GM12875 (cell line): Measurements from ENCODE around the gene BRD1.

ENCODE experiments used
- H3K4me3 ChIP-seq: one replicate; pipeline ENCODE4 v1.5.1; 2011; ENCODE audit warnings: low read depth, low read length, control low read depth
- TF ChIP-seq, protein P1 (sequence below): IDR thresholded peaks from 2 replicates; pipeline ENCODE4 v1.5.1; 2011; ENCODE audit warnings: low read depth, mild to moderate bottlenecking, control low read depth, inconsistent platforms, low read length, moderate library complexity, borderline replicate concordance; ENCODE audit not compliant: insufficient read depth

The BRD1 gene

DNA sequence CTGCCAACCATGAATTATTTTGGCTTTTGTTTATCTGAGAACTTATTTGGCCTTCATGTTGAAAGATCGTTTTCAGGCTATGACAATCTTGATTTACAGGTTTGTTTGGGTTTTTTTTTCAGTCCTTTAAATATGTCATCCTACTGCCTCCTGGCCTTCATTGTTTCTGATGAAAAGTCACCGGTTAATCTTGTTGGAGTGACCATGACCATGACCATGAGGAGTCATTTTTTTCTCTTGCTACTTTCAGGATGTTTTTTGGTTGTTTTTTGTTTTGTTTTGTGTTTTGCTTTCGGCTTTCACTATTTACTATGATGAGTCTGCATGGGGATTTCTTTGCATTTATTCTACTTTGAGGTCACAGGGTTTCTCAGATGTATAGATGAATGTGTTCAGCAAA lies 81.6 kb downstream of the BRD1 start:
- no peak overlapping the region for H3K4me3 ChIP-seq
- TF ChIP-seq, protein P1, sequence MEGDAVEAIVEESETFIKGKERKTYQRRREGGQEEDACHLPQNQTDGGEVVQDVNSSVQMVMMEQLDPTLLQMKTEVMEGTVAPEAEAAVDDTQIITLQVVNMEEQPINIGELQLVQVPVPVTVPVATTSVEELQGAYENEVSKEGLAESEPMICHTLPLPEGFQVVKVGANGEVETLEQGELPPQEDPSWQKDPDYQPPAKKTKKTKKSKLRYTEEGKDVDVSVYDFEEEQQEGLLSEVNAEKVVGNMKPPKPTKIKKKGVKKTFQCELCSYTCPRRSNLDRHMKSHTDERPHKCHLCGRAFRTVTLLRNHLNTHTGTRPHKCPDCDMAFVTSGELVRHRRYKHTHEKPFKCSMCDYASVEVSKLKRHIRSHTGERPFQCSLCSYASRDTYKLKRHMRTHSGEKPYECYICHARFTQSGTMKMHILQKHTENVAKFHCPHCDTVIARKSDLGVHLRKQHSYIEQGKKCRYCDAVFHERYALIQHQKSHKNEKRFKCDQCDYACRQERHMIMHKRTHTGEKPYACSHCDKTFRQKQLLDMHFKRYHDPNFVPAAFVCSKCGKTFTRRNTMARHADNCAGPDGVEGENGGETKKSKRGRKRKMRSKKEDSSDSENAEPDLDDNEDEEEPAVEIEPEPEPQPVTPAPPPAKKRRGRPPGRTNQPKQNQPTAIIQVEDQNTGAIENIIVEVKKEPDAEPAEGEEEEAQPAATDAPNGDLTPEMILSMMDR, result no peak

DNA sequence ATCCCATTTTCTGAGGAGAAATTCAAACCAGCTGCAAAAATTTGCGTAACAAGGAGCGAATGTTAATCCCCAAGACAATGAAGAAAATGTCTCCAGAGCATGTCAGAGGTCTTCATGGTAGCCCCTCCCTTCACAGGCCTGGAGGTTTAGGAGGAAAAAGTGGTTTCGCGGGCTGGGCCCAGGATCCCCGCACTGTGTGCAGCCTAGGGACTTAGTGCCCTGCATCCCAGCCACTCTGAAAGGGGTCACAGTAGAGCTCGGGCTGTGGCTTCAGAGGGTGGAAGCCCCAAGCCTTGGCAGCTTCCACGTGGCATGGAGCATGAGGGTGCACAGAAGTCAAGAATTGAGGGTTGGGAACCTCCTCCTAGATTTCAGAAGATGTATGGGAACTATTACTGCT lies 87.4 kb downstream of the BRD1 start:
- TF ChIP-seq, protein P1, result no peak
- H3K4me3 ChIP-seq, result no peak overlapping the region

DNA sequence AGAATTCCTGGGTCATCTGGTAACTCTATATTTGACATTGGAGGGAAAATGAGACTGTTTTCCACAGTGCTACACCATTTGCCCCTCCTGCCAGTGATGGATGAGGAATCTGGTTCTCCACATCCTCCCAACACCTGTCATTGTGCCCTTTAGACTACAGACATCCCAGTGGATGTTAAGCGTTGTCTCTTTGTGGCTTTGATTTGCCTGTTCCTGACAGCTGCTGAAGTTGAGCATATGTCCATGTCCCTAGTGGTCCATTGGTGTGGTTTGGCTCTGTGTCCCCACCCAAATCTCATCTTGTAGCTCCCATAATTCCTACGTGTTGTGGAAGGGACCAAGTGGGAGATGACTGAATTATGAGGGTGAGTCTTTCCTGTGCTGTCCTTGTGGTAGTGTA lies 88.5 kb downstream of the BRD1 start:
- TF ChIP-seq, protein P1, result no peak

DNA sequence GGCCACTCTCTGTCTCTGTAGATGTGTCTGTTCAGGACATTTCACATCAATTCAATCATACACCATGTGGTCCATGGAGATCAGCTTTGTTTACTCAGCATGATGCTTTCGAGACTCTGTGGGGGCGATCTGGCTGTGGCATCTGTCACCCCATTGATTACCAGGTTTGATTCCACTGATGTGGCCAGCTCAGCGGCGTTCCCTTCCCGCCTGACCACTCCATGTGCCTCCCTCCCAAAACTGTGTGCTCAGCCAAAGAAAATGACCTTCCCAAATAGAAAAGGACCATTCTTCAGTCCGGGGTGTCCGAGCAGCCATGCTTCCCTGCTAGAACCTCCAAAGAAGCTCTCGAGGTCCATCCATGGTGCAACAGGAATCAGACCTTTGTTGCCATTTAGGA lies 89.1 kb downstream of the BRD1 start:
- TF ChIP-seq, protein P1, result no peak
- H3K4me3 ChIP-seq, result no peak overlapping the region

More for the DNA sequence above, 88.5 kb downstream of the BRD1 start:
- no peak overlapping the region for H3K4me3 ChIP-seq

DNA sequence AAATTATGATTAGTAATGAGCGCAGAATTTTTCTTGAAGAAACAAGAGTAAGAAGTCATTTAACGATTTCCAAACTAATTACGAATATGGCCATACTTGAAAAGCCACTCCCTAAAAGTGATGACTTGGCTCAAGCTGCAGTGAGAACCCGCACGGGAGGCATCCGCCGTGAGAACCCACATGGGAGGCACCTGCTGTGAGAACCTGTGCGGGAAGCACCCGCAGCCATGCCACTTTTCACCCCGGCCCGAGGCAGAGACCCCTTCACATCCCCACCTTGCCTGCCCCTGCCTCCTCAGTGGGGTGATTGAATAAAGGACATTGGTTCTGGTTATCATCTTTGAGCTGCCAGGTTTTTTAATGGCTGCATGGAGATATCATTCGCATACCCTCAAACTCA lies 89.7 kb downstream of the BRD1 start:
- H3K4me3 ChIP-seq, result no peak overlapping the region
- TF ChIP-seq, protein P1, result no peak

DNA sequence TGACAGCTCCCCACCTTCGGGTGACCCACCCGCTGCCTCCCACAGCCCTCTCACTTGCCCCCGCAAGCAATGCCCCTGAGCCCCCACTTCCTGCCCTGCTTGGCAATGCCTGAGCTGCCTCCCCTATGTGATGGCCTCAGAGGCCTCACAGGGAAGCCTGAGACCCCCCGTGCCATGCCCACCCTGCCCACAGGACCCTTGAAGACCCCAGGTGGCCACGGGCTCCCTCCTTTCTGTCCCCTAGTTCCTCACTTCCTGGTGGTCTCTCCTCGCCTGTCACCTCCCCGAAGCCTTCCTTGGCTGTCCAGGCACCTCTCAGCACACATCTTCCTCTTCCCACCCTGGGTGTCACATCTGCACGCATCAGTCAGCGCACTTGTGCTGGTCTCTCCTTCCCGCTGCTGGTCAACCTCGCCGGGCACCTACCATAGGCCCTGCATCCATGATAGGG lies 90.5 kb downstream of the BRD1 start:
- TF ChIP-seq, protein P1, result no peak
- no peak overlapping the region for H3K4me3 ChIP-seq

DNA sequence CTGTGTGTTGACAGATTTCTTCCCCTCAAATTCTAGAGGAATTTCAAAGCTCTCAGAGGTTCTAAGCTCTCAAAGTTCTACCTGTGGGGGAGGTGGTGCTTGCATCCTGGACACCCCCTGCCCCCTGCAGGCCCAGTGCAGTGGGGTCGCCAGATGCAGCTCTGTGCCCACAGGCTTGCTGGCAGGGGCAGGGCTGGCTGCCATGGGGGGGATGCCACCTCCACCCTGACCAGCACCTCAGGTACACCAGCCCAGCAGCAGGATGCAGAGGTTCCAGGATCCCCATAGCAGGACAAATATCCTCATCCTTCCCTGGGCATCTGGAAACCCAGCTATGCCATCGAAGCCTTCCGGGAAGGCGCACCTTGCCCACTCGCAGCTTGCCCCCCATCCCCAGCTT lies 91.1 kb downstream of the BRD1 start:
- TF ChIP-seq, protein P1, result no peak
- H3K4me3 ChIP-seq, result no peak overlapping the region
